Neutrophil (primary cell): ENCODE measurements around the gene PGC.

ENCODE experiments used
- H3K27ac ChIP-seq: fragments of 200-600 bp; sonication (generic); 2 replicates; pipeline ENCODE4 v1.5.1; 2016; ENCODE audit warnings: mild to moderate bottlenecking, moderate library complexity
- H3K27me3 ChIP-seq: fragments of 200-600 bp; sonication (generic); 2 replicates; pipeline ENCODE4 v1.6.0; 2016; ENCODE audit warnings: mild to moderate bottlenecking
- H3K36me3 ChIP-seq: fragments of 200-600 bp; sonication (generic); 2 replicates; pipeline ENCODE4 v1.5.1; 2017
- H3K4me1 ChIP-seq, 2 experiments: fragments of 200-600 bp in 1 of 2; sonication (generic) in 1 of 2; 1 replicate in 1 of 2; 2 replicates in 1 of 2; pipeline versions ENCODE4 v1.5.1 to v1.6.1; 2013 to 2016; ENCODE audit warnings: low read depth in 1 of 2, low read length in 1 of 2, mild to moderate bottlenecking in 1 of 2, moderate library complexity in 1 of 2; ENCODE audit not compliant: control insufficient read depth in 1 of 2, insufficient read depth in 1 of 2
- H3K4me3 ChIP-seq, 2 experiments: fragments of 200-600 bp in 1 of 2; sonication (generic) in 1 of 2; 1 replicate in 1 of 2; 2 replicates in 1 of 2; pipeline ENCODE4 v1.5.1; 2013 to 2016; ENCODE audit warnings: low read depth in 1 of 2, low read length in 1 of 2, mild to moderate bottlenecking in 1 of 2, moderate library complexity in 1 of 2
- H3K9me3 ChIP-seq: fragments of 200-600 bp; sonication (generic); 2 replicates; pipeline ENCODE4 v1.5.1; 2016
- CTCF ChIP-seq: fragments of 200-600 bp; sonication (generic); IDR thresholded peaks from 2 replicates; pipeline ENCODE4 v1.5.1; 2016; ENCODE audit warnings: antibody characterized with exemption

The PGC gene

GRCh38 chr6:41699063-41699462 is 48.1 kb downstream of the PGC start:
- Histone ChIP-seq H3K36me3 (peaks cover 60% of the 10 kb centered on the region), H3K9me3 (no peaks in the 10 kb centered on the region), H3K4me3 (no peak overlapping the region), H3K27ac (no peak overlapping the region), H3K27me3 (no peaks in the 10 kb centered on the region), H3K4me1 (no peaks in the 10 kb centered on the region)
- TF ChIP-seq CTCF: no peak

- Histone ChIP-seq H3K27ac (no peak overlapping the region), H3K4me1 (no peaks in the 10 kb centered on the region)
Observed at GRCh38 chr6:41697861-41698781, 49.1 kb downstream of the PGC start.

GRCh38 chr6:41696788-41697187 is 50.4 kb downstream of the PGC start:
- H3K4me1 ChIP-seq: no peaks in the 10 kb centered on the region
- no peak overlapping the region for H3K4me3 ChIP-seq
- no peak overlapping the region for H3K27ac ChIP-seq
- no peak for TF ChIP-seq CTCF
- no peaks in the 10 kb centered on the region for H3K27me3 ChIP-seq
- H3K36me3 ChIP-seq: peaks cover 41% of the 10 kb centered on the region
- H3K9me3 ChIP-seq: no peaks in the 10 kb centered on the region

More at GRCh38 chr6:41697861-41698781, 49.1 kb downstream of the PGC start:
- Histone ChIP-seq H3K4me3 (no peak overlapping the region), H3K9me3 (no peaks in the 10 kb centered on the region), H3K36me3 (peaks cover 54% of the 10 kb centered on the region), H3K27me3 (no peaks in the 10 kb centered on the region)
- no peak for TF ChIP-seq CTCF

GRCh38 chr6:41695825-41696224 is 51.4 kb downstream of the PGC start:
- Histone ChIP-seq H3K27me3 (no peaks in the 10 kb centered on the region), H3K27ac (no peak overlapping the region), H3K4me3 (no peak overlapping the region), H3K9me3 (no peaks in the 10 kb centered on the region), H3K36me3 (peaks cover 44% of the 10 kb centered on the region), H3K4me1 (no peaks in the 10 kb centered on the region)
- TF ChIP-seq CTCF: no peak

- no peaks in the 10 kb centered on the region for H3K9me3 ChIP-seq
- H3K27ac ChIP-seq: no peak overlapping the region
- H3K4me3 ChIP-seq: no peak overlapping the region
- no peaks in the 10 kb centered on the region for H3K27me3 ChIP-seq
- no peaks in the 10 kb centered on the region for H3K4me1 ChIP-seq
- peaks cover 51% of the 10 kb centered on the region for H3K36me3 ChIP-seq
- no peak for TF ChIP-seq CTCF
Observed at GRCh38 chr6:41694815-41695526, 52.2 kb downstream of the PGC start.
